Cerebellar cortex (tissue), 1 donor: ENCODE data around the gene SDCCAG8.

Source experiments
- DNase-seq: peaks from one replicate; pipeline ENCODE4 v3.0.0-alpha.2; 2015; ENCODE audit warnings: low spot score

SDCCAG8 gene

DNA sequence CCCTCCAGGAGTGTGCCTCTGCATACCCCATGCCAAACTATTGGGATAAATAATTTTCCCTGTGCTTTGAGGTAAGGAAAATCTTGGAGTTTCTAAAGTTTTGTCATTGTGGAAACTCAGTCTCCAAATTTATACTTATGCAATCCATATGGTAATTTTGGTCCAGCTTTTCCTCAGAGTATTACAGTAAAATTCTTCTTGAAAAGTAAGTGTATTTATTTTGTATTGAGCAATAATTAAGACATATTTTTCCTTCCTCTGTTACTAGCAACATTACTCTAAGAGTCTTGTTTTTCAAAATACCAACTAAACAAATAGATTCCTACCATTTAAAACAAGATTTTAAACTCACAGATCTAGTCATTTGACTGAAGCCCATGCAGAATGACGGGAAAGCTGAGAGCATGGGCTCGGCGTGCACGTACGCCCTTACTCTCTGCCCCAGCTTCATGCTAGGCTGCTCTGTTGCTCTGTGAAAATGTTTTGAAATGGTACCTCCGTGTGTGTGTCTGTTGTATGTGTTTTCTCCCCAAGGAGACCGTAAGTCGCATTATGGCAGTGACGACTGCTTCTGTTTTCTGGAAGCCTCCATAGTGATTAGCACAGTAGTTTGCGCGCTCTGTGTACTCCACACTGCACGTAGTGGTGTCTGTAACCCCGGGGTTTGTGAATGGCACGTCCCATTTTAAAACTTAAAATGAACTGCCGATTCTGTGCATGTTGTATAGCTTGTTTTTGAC is 165.3 kb downstream of the SDCCAG8 start:
- DNase-seq = peak; percentile 51

DNA sequence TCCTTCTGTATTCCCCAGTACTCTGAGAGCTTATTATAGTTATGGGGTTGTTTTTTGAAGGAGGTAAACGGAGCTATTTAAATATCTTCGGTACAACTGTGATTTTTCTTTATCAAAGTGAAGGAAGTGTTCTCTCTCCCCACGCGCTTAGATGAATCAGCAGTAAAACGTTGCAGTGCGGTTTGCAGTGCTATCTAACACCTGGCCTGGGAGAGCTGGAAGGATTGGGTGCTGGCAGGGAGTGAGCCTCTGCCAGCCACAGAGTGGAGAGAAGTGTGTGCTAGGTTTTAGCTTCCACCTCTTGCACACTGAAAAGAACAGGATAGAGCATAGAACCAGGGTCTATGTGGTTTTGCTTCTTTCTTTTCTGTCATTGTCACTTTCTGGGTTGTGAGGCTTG is 165.9 kb downstream of the SDCCAG8 start:
- DNase-seq = peak; percentile 71

DNA sequence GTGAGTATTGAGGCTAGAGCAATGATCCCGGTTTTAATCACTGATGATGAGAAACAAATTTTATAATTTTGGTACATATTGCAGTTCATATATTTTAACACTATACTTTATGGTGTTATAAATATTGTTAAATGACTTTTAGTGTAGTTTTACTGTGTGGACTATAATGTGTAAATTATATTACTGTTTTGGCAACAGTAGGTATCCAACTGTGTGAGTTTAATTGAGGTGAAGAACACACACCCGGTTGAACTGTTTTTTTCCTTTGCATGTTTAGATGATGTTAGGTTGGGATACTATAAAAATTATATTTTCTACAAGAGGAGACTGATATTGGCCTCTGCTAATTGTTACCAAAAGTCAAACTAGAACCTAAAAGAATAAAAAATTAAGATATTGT is 166.5 kb downstream of the SDCCAG8 start:
- DNase-seq = peak; percentile 63

DNA sequence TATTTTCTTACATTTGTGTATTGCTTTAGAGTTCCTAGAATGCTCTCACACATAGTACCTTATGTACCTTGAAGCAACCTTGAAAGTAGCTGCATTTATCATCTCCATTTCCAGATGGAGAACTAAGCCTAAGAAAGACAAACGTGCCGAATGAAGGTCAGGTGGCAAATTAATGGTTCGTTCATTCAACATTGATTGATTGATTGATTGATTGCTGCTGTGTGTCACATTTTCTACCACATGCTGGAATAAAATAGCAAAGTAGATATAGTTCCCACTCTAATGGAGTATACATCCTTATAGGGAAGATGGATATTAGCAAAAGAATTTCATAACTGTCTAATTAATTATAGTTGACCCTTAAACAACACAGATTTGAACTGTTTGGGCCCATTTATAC is 172.2 kb downstream of the SDCCAG8 start:
- DNase-seq = no peak

DNA sequence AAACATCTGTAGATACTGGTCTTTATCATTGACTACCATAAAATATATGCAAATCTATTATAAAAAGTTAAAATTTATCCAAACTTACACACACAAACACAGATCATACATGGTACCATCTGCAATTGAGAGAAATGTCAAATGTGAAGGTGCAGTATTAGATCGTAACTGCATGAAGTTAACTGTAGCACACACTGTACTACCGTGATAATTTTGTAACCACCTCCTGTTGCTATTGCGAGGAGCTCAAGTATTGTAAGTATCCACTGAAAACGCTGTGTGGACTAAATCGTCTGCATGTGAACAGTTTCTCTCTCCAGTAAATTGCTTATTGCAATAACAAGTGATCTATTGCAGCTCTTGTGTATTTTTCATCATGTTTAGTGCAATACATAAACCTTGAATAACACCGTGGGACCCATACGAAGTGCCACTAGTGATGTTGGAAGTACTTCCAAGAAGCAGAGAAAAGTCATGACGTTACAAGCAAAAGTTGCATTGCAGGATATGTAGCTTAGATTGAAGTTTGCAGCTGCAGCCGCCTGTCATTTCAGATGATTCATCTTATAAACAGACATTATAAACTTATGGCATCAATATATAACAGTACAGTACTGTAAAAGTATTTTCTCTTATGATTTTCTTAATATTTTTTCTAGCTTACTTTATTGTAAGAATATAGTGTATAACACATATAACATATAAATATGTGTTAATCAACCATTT is 172.9 kb downstream of the SDCCAG8 start:
- DNase-seq = no peak

DNA sequence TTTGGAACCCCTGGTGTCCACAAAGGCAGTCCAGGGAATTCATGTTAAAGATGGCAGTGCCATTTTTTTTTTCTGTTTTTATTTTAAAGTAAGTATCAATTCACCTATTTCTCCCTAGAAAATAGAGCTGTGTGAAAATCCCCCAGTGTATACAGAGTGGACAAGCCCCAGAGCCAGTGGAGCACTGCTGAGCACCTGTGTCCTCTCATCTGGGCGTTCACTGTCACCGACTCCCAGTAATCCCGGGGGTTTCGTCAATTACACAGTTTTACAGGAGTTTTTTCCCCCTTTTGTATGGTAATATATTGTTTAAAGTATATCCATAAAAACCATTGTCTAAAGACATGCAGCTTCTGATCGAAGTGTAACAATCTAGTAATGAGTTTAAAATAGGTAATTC is 175.8 kb downstream of the SDCCAG8 start:
- no peak for DNase-seq

DNA sequence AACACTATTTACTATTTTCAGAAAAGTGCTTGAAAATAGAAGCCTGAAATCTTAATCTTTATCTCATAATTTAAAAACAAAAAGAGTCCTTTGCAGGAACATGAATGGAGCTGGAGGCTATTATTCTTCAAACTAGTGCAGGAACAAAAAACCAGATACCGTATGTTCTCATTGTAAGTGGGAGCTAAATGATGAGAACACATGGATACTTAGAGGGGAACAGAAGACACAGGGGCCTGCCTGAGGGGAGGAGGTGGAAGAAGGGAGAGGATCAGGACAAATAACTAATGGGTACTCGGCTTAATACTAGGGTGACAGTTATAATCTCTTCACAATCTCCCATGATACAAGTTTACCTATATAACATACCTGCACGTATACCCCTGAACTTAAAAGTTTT is 176.3 kb downstream of the SDCCAG8 start:
- DNase-seq = no peak

DNA sequence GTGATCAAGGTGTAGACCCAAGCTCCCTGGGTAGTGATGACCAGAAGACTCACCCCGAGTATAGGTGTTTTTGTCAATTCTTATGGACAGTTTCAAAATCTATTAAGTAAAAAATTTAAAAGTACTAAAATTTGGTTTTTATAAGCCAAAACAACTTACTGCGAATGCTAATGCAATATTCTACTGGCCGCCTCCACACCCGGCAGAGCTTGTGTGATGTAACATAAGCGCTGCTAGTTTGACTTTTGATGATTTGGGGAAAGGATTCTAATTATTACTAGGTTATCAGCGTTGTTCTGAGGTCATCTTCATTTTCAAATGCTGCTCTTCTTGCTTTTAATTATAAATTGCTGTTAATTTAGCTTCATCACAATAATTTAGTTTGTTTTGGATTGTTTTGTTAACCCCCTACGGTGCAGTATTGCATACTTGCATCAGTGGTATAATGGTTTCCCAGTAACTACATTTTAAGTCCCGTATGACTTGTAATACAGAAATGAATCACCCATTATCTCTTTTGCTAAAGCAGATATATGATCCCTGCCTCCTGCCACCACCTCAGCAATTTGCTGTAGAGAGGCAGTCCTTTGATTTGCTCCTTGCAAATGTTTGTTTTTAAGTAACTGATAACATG is 178.0 kb downstream of the SDCCAG8 start:
- no peak for DNase-seq

DNA sequence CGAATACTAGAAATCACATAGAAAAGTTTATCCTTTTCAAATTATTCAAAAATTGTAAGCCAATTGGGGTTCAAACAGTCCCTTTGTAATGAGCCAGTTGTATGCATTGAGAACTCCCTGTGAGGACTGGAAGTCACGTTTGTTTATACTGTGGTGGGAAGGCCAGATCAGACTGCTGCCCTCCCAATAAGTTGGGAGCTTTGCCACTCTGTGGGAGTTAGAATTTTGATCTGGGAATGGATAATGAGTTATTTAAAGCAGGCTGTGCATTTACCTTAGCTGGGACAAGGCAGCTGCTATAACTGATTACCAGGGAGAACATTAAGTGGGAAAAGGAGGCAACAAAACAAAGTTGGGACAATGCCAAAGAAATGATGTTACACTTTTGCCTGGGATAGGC is 178.8 kb downstream of the SDCCAG8 start:
- DNase-seq = no peak

DNA sequence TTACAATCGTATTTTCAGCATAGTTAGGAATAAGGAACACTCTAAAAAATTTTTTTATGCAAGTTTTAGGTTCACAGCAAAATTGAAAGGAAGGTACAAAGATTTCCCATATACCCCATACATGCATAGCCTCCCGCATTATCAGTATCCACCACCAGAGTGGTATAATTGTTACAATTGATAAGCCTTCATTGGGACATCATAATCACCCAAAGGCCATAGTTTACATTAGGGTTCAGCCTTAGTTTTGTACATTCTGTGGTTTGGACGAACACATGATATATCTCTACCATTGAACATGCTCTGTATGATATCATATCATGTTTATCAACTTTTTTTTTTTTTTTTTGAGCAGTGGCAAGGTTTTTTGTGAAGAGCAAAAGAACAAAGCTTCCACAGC is 180.0 kb downstream of the SDCCAG8 start:
- DNase-seq = no peak

DNA sequence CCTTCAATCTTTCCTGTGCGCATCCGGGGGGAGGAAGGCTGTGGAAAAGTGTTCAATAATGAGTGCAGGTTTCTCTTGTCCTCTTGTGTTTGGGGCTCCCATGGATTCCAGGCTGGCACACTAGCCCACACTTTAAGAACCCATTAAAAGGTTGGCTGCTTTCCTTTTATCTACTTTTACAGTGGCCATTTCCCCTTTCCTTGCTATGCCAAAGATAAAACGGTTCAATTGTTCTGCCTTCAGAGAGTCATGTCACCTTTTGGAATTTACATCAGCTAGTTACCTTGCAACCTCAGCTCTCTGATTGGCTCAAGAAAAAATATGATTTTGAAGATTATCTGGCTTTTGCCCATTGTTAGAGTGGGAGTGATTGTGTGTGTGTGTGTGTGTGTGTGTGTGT is 182.3 kb downstream of the SDCCAG8 start:
- DNase-seq = no peak

DNA sequence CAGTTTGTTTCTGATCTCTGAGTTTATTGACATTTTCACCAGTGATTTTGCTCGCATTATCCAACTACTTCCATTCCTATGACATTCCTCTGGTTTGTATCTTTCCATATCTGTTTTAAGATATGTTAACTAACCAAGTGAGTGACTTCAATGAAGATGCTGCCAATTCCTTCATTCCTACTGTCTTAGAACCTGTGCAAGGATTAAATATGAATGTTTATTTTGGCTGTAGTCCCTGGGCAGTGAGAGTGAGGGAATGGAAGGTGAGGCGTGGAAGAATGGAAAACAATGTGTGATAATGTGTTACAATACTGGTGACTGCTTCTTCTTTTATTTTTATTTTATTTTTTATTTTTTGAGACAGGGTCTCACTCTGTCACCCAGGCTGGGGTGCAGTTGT is 183.0 kb downstream of the SDCCAG8 start:
- DNase-seq = no peak

DNA sequence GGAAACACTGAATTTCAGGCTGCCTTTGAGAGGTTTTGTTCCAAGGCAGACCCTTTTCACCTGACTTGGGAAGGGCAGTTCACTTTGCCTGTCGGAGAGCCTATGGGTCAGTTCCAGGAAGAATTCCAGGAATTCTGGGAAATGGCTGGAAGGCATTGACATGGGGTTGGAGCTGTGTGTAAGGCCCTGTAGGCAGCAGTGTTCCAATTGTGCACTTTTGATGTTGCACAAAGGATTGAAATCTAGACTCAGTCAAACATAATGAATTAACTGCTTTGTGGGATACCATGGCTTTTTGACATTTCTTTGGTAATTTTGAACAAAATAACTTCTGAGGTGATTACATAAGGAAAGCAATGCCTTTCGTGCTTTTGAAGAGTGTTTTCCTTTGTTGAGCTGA is 184.6 kb downstream of the SDCCAG8 start:
- no peak for DNase-seq

DNA sequence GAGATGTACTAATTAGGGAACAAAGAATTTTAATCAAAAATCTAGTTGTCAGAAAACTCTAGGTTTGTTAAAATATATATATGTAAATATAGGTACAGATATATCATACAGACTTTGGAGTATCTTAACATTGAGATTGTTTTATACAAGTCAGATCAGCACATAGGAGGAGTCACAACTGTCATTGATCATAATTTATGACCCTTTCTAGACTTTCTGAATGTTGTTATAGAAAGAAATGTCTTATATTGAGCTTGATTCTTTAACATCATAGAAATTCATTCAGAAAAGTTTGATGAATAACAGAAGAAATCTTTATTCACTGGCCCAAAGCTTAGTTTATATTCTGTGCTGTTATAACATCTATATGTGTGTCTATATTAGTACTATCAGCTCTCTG is 185.8 kb downstream of the SDCCAG8 start:
- no peak for DNase-seq

DNA sequence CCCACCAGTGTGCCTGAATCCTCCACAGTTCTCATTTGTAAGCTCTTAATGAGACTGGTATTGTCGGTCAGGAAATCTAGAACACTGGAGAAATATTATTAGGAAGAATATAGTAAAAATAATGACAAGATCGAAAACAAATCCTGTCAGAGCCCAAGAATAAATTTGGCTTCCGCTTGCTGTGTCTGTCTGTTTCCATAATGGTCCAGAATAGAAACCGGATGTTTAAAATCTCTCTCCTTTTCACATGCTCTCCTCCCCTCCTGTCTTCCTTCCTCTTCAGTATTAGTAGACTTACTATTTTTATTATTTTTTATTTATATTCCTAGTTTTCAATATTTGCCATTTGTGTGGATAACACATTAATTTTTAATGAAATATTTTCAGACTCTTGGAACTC is 187.7 kb downstream of the SDCCAG8 start:
- DNase-seq = no peak

DNA sequence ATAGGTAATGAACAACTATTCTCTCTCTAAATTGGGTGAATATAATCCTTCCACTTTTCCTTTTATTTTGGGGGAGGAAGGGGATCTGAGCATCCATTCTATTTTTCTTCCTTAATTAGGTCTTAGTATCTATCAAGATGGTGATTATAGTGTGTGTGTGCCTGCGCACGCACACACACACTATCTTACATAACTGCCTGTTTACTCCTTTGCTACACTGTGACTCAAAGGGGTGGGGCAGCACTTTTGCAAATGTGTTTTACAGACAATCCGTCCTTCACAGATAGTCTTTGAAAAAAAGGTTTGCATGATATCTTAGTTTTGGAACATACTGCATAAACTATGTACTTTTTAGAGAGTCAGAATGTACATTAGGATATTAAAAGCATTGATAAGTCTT is 191.5 kb downstream of the SDCCAG8 start:
- DNase-seq = no peak

DNA sequence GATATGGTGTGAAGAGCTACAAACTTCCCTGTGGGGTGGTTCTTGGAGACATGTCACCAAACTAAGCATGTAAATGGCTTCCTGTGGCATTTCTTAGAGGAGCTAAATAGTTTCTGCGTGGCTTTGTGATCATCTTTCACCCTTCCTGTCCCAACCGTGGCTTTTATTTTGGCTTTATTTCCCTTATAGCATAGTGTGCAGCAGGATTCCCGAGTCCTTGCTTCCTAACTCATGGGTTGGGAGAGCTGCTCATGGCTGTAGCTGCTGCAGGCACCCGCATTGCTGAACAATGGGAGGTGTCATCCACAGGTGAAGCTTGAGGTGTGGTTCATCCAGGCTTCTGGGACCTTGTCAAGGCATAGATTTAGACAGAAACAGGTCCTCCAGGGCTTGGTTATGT is 192.0 kb downstream of the SDCCAG8 start:
- DNase-seq = no peak

DNA sequence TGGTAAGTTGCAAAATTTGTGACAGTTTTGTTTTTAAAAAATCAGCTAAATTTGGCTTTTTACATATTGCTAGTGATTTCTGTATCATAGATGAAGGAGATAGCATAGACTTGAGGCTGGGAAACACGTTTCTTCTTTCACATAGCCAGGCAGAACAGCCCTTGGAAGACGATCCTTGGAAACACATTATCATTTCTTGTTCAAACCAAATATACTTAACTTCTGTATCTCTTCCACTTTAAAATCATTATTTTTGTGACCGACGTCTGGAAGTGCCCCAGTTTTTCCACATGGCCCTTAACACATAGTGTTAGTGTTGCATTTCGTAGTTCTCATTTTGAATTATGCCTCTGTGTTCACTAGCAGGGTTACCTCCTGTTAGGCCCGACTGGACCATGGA is 193.5 kb downstream of the SDCCAG8 start:
- DNase-seq = no peak

DNA sequence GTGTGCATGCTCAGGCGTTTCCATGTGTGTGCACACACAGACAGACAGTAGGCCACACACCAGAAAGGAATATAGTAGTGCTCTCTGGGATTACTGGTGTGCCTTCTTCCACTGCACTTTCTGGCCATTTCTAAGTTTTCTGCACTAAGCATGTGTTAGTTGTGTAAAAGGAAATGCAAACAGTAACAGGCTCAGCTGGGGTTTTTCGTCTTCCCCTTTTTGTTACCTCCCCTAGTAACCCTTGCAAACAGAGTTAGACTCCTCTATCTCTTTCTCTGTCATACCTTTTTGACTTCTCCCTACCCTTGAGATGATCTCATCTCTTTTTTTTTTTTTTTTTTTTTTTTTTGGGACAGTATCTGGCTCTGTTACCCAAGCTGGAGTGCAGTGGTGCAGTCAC is 196.3 kb downstream of the SDCCAG8 start:
- DNase-seq = no peak

DNA sequence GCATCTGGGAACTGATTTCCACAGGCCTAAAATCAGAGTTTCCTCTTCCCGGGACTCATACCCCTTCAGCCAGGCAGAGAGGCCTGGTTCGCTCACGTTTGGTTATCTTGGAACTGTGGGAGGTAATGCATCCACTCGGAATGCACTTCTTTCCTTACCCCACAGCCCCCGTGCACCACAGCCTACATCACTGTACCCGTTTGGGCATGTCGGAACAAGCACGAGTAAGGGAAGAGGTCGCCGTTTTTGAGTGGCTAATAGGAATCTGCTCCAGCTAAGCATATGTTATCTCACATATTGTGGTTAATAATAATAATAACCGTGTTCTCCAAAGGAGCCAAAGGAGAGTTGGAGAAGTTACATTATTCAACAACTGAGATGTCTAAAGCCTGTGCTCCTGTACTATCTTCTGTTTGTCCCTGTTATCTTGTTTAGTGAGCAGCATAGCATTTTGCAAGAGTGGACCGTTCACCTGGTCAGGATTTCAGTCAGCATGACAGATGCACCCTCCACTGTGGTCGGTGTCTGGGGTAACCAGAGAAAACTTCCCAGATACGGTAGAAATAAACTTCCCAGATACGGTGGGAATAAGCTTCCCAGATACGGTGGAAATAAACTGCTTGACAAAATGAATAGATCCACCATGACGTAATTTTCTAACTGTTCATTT is 198.6 kb downstream of the SDCCAG8 start:
- DNase-seq = no peak

DNA sequence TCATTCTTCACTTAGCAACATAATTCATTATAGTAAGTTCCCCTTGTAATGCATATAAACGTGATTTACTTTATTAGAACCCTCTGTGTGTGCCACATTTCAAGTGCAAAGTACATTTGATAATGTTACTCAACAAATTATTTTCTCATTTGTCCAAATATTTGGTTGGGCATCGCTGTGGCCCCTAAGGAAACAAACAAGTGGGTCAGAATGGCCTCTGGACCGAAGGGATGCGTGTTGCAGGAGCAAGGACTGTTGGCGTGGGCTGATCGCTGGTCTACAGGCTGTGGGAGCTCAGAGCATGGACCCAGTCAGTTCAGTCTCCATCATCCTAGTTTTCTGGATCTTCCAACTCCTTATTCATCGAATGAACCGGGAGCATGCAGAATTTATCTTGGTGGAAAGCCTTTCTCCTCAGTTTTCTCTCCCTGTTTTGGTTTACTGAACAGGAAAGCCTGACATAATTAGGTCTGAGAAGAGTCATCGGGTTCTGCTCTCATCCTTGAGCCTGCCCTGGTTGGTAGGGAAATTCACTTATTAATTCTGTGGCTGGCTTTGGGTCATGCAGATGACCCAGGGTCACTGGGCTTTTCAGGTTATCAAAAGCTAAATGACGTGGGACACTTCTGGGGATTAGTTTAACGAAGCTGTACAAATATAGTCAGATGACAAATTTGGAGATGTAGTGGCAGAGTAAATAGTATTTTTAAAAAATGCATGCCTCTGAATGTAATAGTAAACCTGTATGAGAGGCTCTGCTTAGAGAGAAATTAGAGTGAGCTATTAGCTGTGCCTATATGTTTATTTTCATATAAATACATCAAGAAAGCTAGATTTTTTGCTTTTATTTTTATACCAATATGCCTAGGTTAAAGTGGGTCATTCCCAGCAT is 200.2 kb downstream of the SDCCAG8 start:
- no peak for DNase-seq
